GM18505 (cell line): ENCODE data around the gene SYNGAP1.
A peak's percentile ranks its signal among the peaks of the same experiment; 100 is the strongest.

Experiments used
- ATAC-seq: cut with Tn5 transposase; IDR thresholded peaks from one replicate; pipeline ENCODE4 v1.9.1; 2021; ENCODE audit not compliant: unreplicated experiment
- POLR2A ChIP-seq: IDR thresholded peaks from 4 replicates; pipeline ENCODE4 v1.6.1; 2011; ENCODE audit warnings: borderline replicate concordance; ENCODE audit not compliant: insufficient read depth, insufficient read length; ENCODE audit errors: extremely low read depth

Gene SYNGAP1

GRCh38 chr6:33410711-33411631, 8.9 kb upstream of the SYNGAP1 start, which contains the start of gene PHF1:
TSS of gene PHF1 (plus strand) at chr6:33411014. CDS start at chr6:33412264, 1,250 bp downstream.
- peak; percentile 39 for ATAC-seq
- peak; percentile 54 for TF ChIP-seq POLR2A

DNA sequence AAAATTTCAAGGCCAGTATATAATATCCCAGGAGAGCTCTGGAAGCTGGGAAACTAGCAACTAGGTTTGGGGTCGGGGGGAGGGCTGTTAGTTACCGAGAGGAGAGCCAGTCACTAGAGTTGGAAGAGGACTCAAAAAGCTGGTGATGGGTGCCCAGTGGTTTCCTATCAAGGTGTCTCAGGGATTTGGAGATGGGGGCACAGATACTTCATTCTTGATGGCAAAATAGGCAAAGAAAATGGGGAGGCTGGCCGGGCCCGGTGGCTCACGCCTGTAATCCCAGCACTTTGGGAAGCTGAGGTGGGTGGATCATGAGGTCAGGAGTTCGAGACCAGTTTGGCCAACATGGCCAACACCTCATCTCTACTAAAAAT, 8.2 kb upstream of the SYNGAP1 start:
- no peak for TF ChIP-seq POLR2A
- ATAC-seq, result no peak

DNA sequence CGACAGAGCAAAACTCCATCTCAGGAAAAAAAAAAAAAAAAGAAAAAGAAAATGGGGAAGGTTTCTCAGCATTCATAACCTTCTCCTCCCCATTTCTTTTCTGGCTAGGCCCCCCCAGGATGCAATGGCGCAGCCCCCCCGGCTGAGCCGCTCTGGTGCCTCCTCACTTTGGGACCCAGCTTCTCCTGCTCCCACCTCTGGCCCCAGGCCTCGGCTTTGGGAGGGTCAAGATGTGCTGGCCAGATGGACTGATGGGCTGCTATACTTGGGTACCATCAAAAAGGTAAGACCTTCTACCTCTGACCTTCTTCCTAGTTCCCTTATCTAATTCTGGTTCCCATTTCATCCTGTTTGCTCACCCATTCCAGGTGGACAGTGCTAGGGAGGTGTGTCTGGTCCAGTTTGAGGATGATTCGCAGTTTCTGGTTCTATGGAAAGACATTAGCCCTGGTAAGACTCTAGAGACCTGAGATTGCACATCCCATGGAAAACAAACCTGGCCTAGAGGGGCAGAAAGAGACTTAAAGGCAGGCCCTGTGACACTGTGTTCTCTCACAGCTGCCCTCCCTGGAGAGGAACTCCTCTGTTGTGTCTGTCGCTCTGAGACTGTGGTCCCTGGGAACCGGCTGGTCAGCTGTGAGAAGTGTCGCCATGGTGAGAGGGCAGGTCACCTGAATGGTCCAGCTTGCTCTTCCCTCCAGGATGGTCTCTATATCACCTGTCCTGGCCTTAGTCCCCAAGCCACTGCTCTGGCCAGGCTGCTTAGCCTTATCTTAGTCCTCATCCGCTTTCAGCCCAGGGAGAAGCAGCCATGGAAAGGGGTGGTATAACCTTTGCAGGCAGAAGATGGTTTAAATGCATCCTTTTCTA, 7.5 kb upstream of the SYNGAP1 start:
- no peak for ATAC-seq
- no peak for TF ChIP-seq POLR2A

DNA sequence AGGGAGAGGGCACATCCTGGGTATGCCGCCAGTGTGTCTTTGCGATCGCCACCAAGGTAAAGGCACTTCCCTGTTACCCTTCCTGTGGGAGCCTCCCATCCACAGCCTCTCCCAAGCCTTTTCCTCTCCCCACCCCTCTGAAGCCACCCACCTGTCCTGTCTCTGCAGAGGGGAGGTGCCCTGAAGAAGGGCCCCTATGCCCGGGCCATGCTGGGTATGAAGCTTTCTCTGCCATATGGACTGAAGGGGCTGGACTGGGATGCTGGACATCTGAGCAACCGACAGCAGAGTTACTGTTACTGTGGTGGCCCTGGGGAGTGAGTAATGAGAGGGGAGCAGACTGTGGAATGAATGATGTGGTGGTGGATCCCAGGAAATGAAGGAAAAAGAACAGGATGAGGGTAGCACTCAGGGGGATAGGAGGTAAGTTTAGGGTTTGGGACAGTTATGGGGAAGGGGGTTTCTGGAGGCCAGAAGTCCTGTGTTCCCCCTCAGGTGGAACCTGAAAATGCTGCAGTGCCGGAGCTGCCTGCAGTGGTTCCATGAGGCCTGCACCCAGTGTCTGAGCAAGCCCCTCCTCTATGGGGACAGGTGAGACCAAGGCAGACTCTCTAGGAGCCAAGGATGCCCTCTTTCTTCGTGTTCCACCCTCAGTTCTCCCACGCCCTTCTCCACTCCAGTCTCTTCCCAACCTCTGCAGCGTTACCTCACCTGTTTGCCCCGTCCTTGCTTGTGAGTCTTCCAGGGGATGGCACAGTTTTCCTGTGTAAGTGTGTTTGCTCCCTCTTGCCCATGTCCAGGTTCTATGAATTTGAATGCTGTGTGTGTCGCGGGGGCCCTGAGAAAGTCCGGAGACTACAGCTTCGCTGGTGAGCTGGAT, 6.4 kb upstream of the SYNGAP1 start:
- TF ChIP-seq POLR2A, result no peak
- ATAC-seq, result no peak

GRCh38 chr6:33414592-33415271, 5.1 kb upstream of the SYNGAP1 start:
- no peak for ATAC-seq
- TF ChIP-seq POLR2A, result no peak

DNA sequence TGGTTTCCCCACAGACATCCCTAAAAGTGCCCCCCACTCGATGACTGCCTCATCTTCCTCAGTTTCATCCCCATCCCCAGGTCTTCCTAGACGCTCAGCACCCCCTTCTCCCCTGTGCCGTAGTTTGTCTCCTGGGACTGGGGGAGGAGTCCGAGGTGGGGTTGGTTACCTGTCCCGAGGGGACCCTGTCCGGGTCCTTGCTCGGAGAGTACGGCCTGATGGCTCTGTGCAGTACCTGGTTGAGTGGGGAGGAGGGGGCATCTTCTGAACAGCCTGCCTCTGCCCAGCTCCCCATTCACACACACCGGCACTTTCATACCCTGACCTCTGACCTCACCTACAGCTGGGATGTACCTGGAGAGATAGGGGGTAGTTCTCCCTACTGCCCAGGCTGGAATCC, 4.0 kb upstream of the SYNGAP1 start:
- ATAC-seq, result no peak
- TF ChIP-seq POLR2A, result no peak

DNA sequence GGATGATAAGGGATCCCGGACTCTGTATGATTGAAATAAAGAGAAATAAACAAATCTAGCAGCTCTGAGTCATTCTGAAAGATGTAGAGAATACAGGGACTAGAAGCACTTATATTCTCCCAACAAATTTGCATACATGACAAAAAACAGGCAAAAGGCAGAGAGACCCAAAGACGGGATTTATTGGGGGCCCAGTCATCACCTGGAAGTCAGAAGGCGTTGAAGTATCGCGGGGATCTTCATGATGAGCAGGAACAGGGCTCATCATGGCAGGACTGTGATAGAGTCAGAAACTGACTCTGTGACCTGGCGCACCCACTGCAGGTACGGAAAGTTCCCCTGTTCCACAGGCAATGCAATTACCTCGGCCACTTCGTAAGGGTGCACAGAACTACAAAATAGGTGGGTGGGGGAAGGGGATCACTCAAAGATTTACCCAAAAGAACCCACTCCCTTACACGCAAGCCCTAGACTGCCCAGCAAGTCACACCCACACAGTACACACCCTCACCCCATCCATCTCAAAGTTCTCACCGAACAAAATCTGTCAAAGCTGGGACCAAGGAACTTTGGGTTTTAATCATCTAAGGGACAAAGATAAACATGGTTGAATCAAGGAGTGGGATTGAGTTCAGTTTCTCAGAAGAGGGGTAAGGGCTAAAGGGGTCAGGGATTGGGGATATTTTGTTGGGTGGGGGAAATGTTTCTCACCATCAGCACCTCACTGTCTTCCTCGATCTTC, 3.3 kb upstream of the SYNGAP1 start:
- TF ChIP-seq POLR2A, result peak; percentile 66
- ATAC-seq, result no peak

GRCh38 chr6:33417128-33417902, 2.5 kb upstream of the SYNGAP1 start:
- TF ChIP-seq POLR2A, result no peak
- ATAC-seq, result no peak

DNA sequence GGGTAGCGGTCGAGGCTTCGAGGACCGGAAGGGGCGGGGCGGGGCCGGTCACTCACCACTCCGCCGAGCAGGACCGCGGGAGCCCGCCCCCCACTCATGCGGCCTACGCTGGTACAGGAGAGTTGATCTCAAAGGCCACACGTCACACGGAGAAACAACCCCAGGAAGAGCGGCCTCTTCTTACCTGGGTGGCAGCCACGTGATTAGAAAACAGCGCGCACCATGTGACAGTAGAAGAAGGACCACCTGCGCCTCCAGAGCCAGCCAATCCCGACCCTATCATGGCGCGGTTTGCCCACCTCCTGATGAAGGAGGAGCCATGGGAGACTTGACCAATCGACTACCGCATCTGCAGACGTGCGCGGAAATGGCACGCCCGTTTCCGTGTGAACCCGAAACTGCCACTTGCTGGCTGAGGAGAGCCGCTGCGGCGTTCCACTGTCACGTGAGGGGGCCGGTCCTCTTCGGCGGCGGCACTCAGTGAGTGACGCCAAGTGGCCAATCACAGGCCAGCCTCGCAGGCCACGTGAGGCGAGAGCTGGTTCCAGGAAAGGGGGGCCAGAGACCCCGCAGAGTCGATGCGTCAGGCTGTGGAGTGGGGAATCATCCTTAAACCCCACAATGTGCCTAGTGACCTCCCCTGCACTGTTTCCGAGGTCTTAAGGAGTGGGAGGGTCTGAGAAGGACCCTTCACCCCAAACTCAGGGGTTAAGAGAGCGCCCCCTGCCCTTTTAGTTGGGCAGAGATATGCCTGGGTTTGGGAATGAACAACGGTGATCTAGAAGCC, 1.8 kb upstream of the SYNGAP1 start, which contains the start of gene CUTA:
TSS of gene CUTA (minus strand) at position 205 of the 787 bp plus-strand sequence. CDS start at position 98, 107 bp downstream.
- TF ChIP-seq POLR2A, result peak; percentile 74
- ATAC-seq, result peak; percentile 80

GRCh38 chr6:33418690-33419291, 1.1 kb upstream of the SYNGAP1 start:
- no peak for ATAC-seq
- TF ChIP-seq POLR2A, result no peak
